Mammary epithelial cell (primary cell): ENCODE results near the gene LENG1.

Experiments used
- EZH2 ChIP-seq: IDR thresholded peaks from 2 replicates; pipeline ENCODE4 v1.6.1; 2012; ENCODE audit warnings: low read length, inconsistent platforms, borderline replicate concordance
- TF ChIP-seq, protein P1 (sequence below), 2 donors: IDR thresholded peaks in 1 of 2; conservative IDR thresholded peaks in 1 of 2; 2 replicates each; pipeline ENCODE4 v1.5.1; 2011 to 2012; ENCODE audit warnings: inconsistent platforms in 2 of 2, low read length in 2 of 2, mild to moderate bottlenecking in 2 of 2, control low read depth in 1 of 2, low read depth in 1 of 2; ENCODE audit not compliant: insufficient read depth in 1 of 2; ENCODE audit errors: extremely low read depth in 1 of 2

DNA sequence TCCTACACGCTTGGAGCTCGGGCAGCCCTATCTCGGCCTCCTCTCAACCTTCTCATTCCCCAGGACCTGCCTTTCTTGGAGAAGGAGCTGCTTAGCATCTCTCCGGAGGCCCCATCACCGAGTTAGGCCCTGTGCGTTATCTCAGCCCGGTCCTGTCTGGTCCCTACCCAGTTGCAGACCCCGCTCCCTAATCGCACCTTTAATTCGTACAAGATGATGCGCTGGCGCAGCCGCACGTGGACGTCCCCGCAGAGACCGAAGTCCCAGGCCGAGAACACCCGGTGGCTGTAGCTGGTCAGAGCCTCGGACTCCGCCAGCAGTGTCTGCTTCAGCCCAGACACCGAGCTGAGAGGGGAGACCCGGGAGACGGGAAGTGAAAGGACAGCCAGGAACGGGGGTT is 5.7 kb upstream of the LENG1 start:
- TF ChIP-seq, protein P1, sequence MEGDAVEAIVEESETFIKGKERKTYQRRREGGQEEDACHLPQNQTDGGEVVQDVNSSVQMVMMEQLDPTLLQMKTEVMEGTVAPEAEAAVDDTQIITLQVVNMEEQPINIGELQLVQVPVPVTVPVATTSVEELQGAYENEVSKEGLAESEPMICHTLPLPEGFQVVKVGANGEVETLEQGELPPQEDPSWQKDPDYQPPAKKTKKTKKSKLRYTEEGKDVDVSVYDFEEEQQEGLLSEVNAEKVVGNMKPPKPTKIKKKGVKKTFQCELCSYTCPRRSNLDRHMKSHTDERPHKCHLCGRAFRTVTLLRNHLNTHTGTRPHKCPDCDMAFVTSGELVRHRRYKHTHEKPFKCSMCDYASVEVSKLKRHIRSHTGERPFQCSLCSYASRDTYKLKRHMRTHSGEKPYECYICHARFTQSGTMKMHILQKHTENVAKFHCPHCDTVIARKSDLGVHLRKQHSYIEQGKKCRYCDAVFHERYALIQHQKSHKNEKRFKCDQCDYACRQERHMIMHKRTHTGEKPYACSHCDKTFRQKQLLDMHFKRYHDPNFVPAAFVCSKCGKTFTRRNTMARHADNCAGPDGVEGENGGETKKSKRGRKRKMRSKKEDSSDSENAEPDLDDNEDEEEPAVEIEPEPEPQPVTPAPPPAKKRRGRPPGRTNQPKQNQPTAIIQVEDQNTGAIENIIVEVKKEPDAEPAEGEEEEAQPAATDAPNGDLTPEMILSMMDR (conservative IDR thresholded peaks at IDR 0.05 in 1 of 2, IDR thresholded peaks at IDR 0.05 in 1 of 2; ENCODE audit: extremely low read depth in 1 of 2, insufficient read depth in 1 of 2, low read depth in 1 of 2, low read length in 2 of 2): no peak
- no peak for TF ChIP-seq EZH2
